ENCODE measurements around the gene MYPOP.
A peak's percentile ranks its signal among the peaks of the same experiment; 100 is the strongest.
"Not testable (repeated sequence)": the region's sequence is repeated elsewhere in the genome, so short reads cannot be mapped to it uniquely, and the experiment has no call there.

Gene MYPOP

DNA sequence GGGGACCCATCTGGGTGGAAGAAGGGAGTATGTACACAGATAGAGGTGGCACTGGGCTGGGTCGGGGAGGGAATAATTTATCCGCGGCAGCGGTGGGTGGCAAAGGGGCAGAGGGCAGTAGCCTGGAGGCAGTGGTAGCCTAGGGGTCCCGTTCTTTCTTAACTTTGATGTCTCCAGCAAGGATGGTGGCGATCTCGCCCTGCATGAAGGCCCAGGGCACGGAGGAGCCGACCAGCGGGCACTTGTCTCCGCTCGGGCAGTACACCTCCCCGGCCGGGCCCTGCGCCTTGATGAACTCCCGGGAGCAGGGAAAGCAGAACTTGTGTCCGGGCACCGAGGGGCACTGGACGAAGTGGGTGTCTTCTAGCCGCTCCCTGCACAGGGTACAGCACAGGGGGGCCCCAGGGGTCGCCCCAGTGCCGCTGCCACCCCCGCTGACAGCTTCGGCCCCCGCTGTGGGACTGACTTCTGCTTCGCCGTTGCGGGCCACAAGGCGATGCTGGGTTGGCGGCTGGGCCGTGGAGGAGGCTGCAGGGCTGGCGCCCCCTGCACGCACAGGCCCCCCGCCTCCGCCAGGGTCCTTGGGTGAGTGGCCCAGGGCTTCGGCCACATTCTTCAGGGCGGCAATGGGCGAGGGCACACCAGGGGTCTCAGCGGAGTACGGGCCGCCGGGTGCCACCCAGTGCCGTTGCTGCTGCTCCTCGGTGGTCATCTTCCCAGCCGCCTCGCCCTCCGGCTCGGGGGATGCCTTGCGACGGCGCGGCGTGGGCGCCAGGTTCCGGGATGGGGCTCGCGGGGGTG lies 18.3 kb downstream of the MYPOP start:
- DNase-seq (ENCODE audit: low spot score): no peak

- DNase-seq (ENCODE audit: low spot score): no peak
Observed at GRCh38 chr19:45883586-45883880, 18.9 kb downstream of the MYPOP start.

GRCh38 chr19:45882652-45883585 lies 19.5 kb downstream of the MYPOP start:
- DNase-seq (ENCODE audit: low spot score): peak; percentile 94

GRCh38 chr19:45881909-45882528 lies 20.4 kb downstream of the MYPOP start:
- no peak for DNase-seq (ENCODE audit: low spot score)

DNA sequence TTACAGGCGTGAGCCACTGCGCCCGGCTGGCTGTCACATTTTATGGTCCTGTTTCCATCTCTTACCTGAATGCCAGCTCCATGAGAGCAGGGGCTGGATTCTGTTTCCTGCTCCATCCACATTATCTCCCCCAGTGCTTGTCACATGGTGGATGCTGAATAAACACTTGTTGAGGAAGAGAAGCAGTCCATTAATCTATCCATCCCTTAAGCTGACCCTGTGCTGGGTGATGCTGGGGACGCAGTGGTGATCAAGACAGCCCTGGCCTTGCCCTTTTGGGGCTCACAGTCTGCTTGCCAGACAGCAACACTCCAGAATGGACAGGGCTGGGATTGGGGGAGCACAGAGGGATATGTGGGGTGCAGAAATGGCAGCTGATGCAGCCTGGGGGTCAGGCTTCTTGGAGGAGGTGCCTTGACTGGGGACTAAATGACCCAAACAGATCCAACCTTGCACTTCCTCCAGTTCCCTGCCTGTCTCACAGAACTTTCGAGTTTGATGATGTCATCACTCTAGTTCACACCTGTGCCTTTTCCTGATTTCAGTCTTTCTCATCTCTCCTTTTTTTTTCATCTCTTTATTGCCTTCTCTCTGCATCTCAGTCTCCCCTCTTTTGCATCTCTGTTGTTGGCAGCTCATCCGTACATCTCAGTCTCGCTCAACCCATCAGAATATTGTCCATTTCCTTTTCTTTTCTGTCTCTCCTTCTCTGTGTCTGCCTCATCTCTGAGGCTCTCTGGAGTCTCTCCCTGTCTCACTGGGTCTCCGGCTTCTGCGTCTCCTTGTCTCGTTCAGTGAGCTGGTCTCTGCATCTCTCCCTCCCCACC lies 21.1 kb downstream of the MYPOP start:
- no peak for DNase-seq (ENCODE audit: low spot score)

- DNase-seq (ENCODE audit: low spot score): no peak
Observed at GRCh38 chr19:45879971-45880370, 22.4 kb downstream of the MYPOP start.

DNA sequence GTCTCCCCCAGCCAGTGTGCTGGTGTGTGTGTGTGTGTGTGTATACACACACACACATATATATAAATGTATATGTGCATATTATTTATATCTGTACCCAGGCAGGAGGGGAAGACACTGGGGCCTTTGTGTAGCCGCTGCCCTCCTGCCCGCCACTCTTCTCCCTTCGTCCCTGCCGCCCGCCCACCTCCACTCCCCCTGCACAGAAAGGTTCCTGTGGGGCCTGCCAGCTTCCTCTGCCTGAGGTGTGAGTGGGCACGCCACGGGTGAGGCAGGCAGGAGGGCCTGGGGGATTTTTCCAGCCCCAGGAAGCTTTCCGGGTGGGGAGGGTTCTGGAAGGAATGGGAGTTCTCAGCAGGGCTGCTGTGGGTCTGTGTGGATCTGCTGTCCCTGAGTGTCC lies 23.4 kb downstream of the MYPOP start:
- DNase-seq (ENCODE audit: low spot score): no peak

GRCh38 chr19:45878043-45878794 lies 24.2 kb downstream of the MYPOP start:
- no peak for DNase-seq (ENCODE audit: low spot score)

- DNase-seq (ENCODE audit: low spot score): peak; percentile 48
Observed at GRCh38 chr19:45876411-45877197, 25.8 kb downstream of the MYPOP start.

- no peak for DNase-seq (ENCODE audit: low spot score)
Observed at GRCh38 chr19:45876161-45876410, 26.3 kb downstream of the MYPOP start.

DNA sequence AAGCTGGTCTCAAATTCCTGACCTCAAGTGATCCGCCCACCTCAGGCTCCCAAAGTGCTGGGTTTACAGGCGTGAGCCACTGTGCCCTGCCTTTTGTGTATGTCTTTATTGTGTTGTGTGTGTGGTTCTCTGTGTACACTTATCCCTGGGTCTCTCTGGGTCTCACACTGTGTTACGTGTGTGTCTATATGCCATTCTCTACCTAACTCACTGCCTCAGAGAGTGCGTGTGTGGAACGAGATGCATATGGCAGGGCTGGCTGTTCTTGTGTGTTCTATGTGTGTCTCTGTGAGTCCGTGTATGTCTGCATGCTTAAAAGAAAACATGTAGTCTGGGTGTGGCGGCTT lies 27.8 kb downstream of the MYPOP start:
- DNase-seq (ENCODE audit: low spot score): no peak

- DNase-seq (ENCODE audit: low spot score): no peak
Observed at GRCh38 chr19:45873219-45873772, 29.1 kb downstream of the MYPOP start.

- no peak for DNase-seq (ENCODE audit: low spot score)
Observed at GRCh38 chr19:45872095-45872919, 30.1 kb downstream of the MYPOP start.

GRCh38 chr19:45870798-45871197 lies 31.6 kb downstream of the MYPOP start:
- no peak for DNase-seq (ENCODE audit: low spot score)

- DNase-seq (ENCODE audit: low spot score): not testable (repeated sequence)
Observed at GRCh38 chr19:45867241-45867640, 35.2 kb downstream of the MYPOP start.

- no peak for DNase-seq (ENCODE audit: low spot score)
Observed at GRCh38 chr19:45866400-45867176, 35.8 kb downstream of the MYPOP start.

GRCh38 chr19:45865269-45865948 lies 37.0 kb downstream of the MYPOP start:
- DNase-seq (ENCODE audit: low spot score): no peak

DNA sequence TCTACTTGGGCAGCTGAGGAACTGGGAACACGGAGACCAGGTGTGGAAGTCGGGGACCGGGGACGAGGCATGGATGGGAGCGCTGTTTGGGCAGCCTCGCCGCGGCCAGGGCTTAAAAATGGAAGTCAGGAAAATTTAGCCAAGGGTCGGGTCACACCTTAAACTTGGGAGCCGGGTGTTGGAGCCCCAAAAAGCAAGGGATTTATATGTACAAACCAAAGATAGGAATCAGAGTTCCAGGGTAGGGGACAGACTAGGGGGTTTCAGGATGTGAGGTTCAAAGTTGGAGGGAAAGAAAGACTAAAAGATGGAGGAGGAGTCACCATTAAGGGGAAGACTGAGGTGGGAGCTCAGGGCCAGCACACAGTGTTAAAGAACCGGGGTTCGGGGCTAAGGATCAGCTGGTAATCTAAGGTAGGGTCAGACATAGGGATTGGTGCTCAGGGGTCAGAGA lies 37.8 kb downstream of the MYPOP start:
- no peak for DNase-seq (ENCODE audit: low spot score)
